HepG2 (cell line): ENCODE results near the gene VWA3A. TPM values are rescaled to one million over a fixed set of nuclear protein-coding genes. Genes with fewer than 3 reads are reported as not detected.

Experiments
- HOXA7 ChIP-seq: sonication (generic); formaldehyde crosslinking; IDR thresholded peaks from 2 replicates; pipeline ENCODE4 v1.8.1; 2022; ENCODE audit warnings: mild to moderate bottlenecking, missing genetic modification reagents, moderate library complexity
- IRF2 ChIP-seq: IDR thresholded peaks from 2 replicates; pipeline ENCODE4 v1.6.1; 2018; ENCODE audit warnings: missing genetic modification reagents, missing compliant biosample characterization
- IRF9 ChIP-seq: sonication (generic); formaldehyde crosslinking; IDR thresholded peaks from 2 replicates; pipeline ENCODE4 v1.8.0; 2022; ENCODE audit warnings: missing genetic modification reagents, mild to moderate bottlenecking, borderline replicate concordance
- KAT8 ChIP-seq: IDR thresholded peaks from 2 replicates; pipeline ENCODE4 v1.6.1; 2016; ENCODE audit warnings: missing genetic modification reagents, missing compliant biosample characterization
- KLF16 ChIP-seq, 2 experiments: sonication (generic) in 1 of 2; formaldehyde crosslinking in 1 of 2; IDR thresholded peaks; 2 replicates each; pipeline versions ENCODE4 v1.6.1 to v1.8.0; 2016 to 2023; ENCODE audit warnings: missing genetic modification reagents in 2 of 2, missing compliant biosample characterization in 1 of 2
- PLRG1 ChIP-seq: fragments of 450-650 bp; conservative IDR thresholded peaks from 2 replicates; pipeline ENCODE4 v1.6.1; 2016
- PREB ChIP-seq: sonication (generic); formaldehyde crosslinking; IDR thresholded peaks from 2 replicates; pipeline ENCODE4 v1.4.0; 2020; ENCODE audit warnings: missing genetic modification reagents
- PTBP1 ChIP-seq: fragments of 200-400 bp; formaldehyde crosslinking; IDR thresholded peaks from 2 replicates; pipeline ENCODE4 v1.6.1; 2018; ENCODE audit warnings: low read length, low read depth; ENCODE audit not compliant: poor library complexity, severe bottlenecking
- REPIN1 ChIP-seq: sonication (generic); formaldehyde crosslinking; IDR thresholded peaks from 2 replicates; pipeline ENCODE4 v1.8.0; 2022; ENCODE audit warnings: missing genetic modification reagents, low read depth, mild to moderate bottlenecking, borderline replicate concordance
- RFX5 ChIP-seq: IDR thresholded peaks from 2 replicates; pipeline ENCODE4 v1.6.1; 2011; ENCODE audit warnings: low read depth, low read length, improper control_type of control experiment
- TEAD2 ChIP-seq: sonication (generic); formaldehyde crosslinking; IDR thresholded peaks from 2 replicates; pipeline ENCODE4 v1.9.0; 2021; ENCODE audit warnings: missing genetic modification reagents
- TOE1 ChIP-seq: sonication (generic); formaldehyde crosslinking; IDR thresholded peaks from 2 replicates; pipeline ENCODE4 v1.4.0; 2020; ENCODE audit warnings: mild to moderate bottlenecking, missing genetic modification reagents
- ZNF10 ChIP-seq: sonication (generic); formaldehyde crosslinking; IDR thresholded peaks from 2 replicates; pipeline ENCODE4 v1.4.0; 2020; ENCODE audit warnings: mild to moderate bottlenecking, low read depth, missing genetic modification reagents, borderline replicate concordance
- ZNF343 ChIP-seq: sonication (generic); formaldehyde crosslinking; IDR thresholded peaks from 2 replicates; pipeline ENCODE4 v1.4.0; 2020; ENCODE audit warnings: mild to moderate bottlenecking, missing genetic modification reagents
- ZNF589 ChIP-seq: sonication (generic); formaldehyde crosslinking; conservative IDR thresholded peaks from 2 replicates; pipeline ENCODE4 v1.8.0; 2022; ENCODE audit warnings: mild to moderate bottlenecking, moderate library complexity, missing genetic modification reagents
- ZNF788 ChIP-seq: sonication (generic); formaldehyde crosslinking; IDR thresholded peaks from 2 replicates; pipeline ENCODE4 v1.5.0; 2020; ENCODE audit warnings: mild to moderate bottlenecking, missing genetic modification reagents, borderline replicate concordance
- polyA plus RNA-seq, 8 experiments: library from polyadenylated mRNA; depleted of rRNA in 3 of 8; stranded (reverse) in 7 of 8; unstranded in 1 of 8; fragments of >200 nt; fragmentation: Illumina TruSeq in 4 of 8; extraction: Trizol in 4 of 8; gene quantifications; 2 replicates each; pipeline versions ENCODE4 v1.2.1 to v1.2.3, GENCODE V29; 2011 to 2016; ENCODE audit warnings: low read depth in 4 of 8, missing spikeins in 1 of 8, mixed read lengths in 1 of 8; ENCODE audit not compliant: insufficient read depth in 1 of 8
- total RNA-seq, 5 experiments: library from RNA; depleted of rRNA; stranded (reverse); fragments of >200 nt; fragmentation: Illumina TruSeq; extraction: Trizol; gene quantifications; 2 replicates each; pipeline ENCODE4 v1.2.3, GENCODE V29; 2016; ENCODE audit warnings: low read depth in 1 of 5
- TF ChIP-seq, protein P1 (sequence below): IDR thresholded peaks from 2 replicates; pipeline ENCODE4 v1.6.1; 2016; ENCODE audit warnings: low read depth, missing genetic modification reagents, missing compliant biosample characterization
- TF ChIP-seq, protein P2 (sequence below): sonication (generic); formaldehyde crosslinking; IDR thresholded peaks from 2 replicates; pipeline ENCODE4 v1.4.0; 2020; ENCODE audit warnings: mild to moderate bottlenecking, missing genetic modification reagents

Gene VWA3A
- total and polyA plus RNA-seq, 2 of the 13 experiments (the other 11 are each of a cell fraction or from before 2014, with no cell fraction given), result 0.03 to 0.07 TPM

DNA sequence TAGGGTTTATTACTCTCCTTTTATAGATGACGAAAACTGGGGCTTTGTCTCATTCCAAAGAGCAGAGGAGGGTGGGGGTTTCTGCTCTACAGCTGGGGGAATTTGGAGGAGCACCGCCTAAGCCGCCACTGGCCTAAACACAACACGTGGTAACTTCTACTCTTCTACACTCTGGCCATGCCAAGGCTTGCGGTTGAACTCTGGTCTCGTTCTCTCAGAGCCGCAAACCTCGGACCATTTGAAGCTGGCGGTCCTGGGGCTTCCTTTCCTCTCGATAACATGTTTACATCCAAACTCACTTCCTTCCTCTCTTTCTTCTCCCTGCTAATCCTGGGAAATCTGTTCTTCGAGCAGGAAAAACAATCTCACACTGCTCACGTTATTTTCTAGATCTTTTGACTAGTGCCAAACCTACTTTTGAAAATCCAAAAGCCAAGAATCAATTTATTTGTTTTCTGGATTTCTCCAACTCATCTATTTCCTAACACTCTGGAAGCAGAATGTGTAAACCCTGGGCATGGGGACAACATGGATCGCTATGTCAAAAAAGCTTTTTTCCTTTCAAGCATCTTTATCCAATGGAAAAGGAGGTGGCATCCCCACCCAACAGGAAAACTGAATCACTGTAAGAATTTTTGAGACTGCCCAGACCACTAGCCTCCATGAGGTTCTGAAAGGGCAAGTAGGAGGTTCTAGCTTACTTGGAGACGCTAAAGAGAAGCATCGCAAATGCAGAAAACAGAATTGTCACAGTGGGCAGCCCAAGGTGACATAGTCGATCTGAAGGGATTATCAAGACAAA, 100.1 kb downstream of the VWA3A start (continued):
- TF ChIP-seq, protein P1, sequence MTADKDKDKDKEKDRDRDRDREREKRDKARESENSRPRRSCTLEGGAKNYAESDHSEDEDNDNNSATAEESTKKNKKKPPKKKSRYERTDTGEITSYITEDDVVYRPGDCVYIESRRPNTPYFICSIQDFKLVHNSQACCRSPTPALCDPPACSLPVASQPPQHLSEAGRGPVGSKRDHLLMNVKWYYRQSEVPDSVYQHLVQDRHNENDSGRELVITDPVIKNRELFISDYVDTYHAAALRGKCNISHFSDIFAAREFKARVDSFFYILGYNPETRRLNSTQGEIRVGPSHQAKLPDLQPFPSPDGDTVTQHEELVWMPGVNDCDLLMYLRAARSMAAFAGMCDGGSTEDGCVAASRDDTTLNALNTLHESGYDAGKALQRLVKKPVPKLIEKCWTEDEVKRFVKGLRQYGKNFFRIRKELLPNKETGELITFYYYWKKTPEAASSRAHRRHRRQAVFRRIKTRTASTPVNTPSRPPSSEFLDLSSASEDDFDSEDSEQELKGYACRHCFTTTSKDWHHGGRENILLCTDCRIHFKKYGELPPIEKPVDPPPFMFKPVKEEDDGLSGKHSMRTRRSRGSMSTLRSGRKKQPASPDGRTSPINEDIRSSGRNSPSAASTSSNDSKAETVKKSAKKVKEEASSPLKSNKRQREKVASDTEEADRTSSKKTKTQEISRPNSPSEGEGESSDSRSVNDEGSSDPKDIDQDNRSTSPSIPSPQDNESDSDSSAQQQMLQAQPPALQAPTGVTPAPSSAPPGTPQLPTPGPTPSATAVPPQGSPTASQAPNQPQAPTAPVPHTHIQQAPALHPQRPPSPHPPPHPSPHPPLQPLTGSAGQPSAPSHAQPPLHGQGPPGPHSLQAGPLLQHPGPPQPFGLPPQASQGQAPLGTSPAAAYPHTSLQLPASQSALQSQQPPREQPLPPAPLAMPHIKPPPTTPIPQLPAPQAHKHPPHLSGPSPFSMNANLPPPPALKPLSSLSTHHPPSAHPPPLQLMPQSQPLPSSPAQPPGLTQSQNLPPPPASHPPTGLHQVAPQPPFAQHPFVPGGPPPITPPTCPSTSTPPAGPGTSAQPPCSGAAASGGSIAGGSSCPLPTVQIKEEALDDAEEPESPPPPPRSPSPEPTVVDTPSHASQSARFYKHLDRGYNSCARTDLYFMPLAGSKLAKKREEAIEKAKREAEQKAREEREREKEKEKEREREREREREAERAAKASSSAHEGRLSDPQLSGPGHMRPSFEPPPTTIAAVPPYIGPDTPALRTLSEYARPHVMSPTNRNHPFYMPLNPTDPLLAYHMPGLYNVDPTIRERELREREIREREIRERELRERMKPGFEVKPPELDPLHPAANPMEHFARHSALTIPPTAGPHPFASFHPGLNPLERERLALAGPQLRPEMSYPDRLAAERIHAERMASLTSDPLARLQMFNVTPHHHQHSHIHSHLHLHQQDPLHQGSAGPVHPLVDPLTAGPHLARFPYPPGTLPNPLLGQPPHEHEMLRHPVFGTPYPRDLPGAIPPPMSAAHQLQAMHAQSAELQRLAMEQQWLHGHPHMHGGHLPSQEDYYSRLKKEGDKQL, result peak; percentile 57; the same call in 1 of the 2 replicates
- TF ChIP-seq PREB (CRISPR knock-in tag) (no peak), IRF9 (CRISPR knock-in tag) (peak; percentile 61; the same call in 1 of the 2 replicates), IRF2 (CRISPR knock-in tag) (0 out of 2 replicates have a peak, but pooled peaks have one; percentile 85), TOE1 (CRISPR knock-in tag) (no peak; the same call in 1 of the 2 replicates), ZNF343 (CRISPR knock-in tag) (peak; percentile 98), TEAD2 (no peak), ZNF788 (peak; percentile 80; the same call in 1 of the 2 replicates), HOXA7 (CRISPR knock-in tag) (no peak), ZNF589 (CRISPR knock-in tag) (no peak; the same call in 1 of the 2 replicates), REPIN1 (CRISPR knock-in tag) (peak; percentile 88), KLF16 (CRISPR knock-in tag; IDR thresholded peaks at IDR 0.05) (peak in 1 of 2 experiments; percentile 96; a peak in 2 of 4 replicates), KAT8 (peak; percentile 93), ZNF10 (CRISPR knock-in tag) (no peak), RFX5 (no peak), PTBP1 (no peak), PLRG1 (no peak)
- TF ChIP-seq, protein P2, sequence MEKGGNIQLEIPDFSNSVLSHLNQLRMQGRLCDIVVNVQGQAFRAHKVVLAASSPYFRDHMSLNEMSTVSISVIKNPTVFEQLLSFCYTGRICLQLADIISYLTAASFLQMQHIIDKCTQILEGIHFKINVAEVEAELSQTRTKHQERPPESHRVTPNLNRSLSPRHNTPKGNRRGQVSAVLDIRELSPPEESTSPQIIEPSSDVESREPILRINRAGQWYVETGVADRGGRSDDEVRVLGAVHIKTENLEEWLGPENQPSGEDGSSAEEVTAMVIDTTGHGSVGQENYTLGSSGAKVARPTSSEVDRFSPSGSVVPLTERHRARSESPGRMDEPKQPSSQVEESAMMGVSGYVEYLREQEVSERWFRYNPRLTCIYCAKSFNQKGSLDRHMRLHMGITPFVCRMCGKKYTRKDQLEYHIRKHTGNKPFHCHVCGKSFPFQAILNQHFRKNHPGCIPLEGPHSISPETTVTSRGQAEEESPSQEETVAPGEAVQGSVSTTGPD (CRISPR knock-in tag), result no peak
